ENCODE data around the gene GRIA1. TPM values are rescaled to one million over a fixed set of nuclear protein-coding genes. Genes with fewer than 3 reads are reported as not detected.

GRIA1 gene
- total RNA-seq, 4 donors from 2014 or later = 0.63 to 1.2 (median 0.93) TPM

GRCh38 chr5:153539983-153540382 lies 49.5 kb downstream of the GRIA1 start:
- WGBS = 48% methylated on average over 2 of the region's 4 CpGs
- H3K27me3 ChIP-seq = no peaks in the 10 kb centered on the region
- intact Hi-C loops (cut with DNase I) = no loop called here
- H3K27ac ChIP-seq (replicated peaks in 1 of 4) = no peak overlapping the region
- H3K4me1 ChIP-seq = no peaks in the 10 kb centered on the region
- H3K9me3 ChIP-seq = no peaks in the 10 kb centered on the region
- DNase-seq (ENCODE audit: extremely low spot score) = no peak
- no peak overlapping the region for H3K4me3 ChIP-seq
- TF ChIP-seq POLR2AphosphoS5 (IDR thresholded peaks at IDR 0.05) (no peak), POLR2A (IDR thresholded peaks at IDR 0.05; ENCODE audit: low read depth) (no peak)
- TF ChIP-seq, protein P1, sequence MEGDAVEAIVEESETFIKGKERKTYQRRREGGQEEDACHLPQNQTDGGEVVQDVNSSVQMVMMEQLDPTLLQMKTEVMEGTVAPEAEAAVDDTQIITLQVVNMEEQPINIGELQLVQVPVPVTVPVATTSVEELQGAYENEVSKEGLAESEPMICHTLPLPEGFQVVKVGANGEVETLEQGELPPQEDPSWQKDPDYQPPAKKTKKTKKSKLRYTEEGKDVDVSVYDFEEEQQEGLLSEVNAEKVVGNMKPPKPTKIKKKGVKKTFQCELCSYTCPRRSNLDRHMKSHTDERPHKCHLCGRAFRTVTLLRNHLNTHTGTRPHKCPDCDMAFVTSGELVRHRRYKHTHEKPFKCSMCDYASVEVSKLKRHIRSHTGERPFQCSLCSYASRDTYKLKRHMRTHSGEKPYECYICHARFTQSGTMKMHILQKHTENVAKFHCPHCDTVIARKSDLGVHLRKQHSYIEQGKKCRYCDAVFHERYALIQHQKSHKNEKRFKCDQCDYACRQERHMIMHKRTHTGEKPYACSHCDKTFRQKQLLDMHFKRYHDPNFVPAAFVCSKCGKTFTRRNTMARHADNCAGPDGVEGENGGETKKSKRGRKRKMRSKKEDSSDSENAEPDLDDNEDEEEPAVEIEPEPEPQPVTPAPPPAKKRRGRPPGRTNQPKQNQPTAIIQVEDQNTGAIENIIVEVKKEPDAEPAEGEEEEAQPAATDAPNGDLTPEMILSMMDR (IDR thresholded peaks at IDR 0.05) = no peak
- H3K36me3 ChIP-seq = no peaks in the 10 kb centered on the region

DNA sequence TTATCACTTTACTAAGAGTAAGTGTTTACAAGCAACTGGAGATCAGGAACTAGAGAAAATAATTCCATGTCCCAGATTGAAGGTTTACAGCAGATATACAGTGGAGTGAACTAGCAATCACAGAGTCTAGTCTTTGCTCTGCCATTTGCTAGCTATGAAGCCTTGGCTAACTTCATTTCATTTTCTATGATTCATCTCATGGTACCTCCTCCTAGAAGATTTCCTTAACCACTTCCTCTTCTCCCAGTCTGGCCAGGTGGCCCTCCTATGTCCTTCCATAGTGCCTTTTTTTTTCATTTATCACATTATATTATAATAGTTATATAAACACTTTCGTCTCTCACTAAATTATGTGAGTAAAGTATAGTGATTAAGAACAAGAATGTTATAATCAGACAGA lies 52.1 kb downstream of the GRIA1 start:
- WGBS = 78% methylated on average over 1 of the region's 1 CpG
- no peaks in the 10 kb centered on the region for H3K4me1 ChIP-seq
- intact Hi-C loops (cut with DNase I) = no loop called here
- TF ChIP-seq, protein P1 (IDR thresholded peaks at IDR 0.05) = no peak
- no peak for TF ChIP-seq EP300 (IDR thresholded peaks at IDR 0.05)
- TF ChIP-seq POLR2AphosphoS5 (IDR thresholded peaks at IDR 0.05) = no peak
- DNase-seq (ENCODE audit: extremely low spot score) = no peak
- no peaks in the 10 kb centered on the region for H3K27me3 ChIP-seq
- no peak overlapping the region for H3K4me3 ChIP-seq
- no peak overlapping the region for H3K27ac ChIP-seq (replicated peaks in 1 of 4)
- H3K36me3 ChIP-seq = no peaks in the 10 kb centered on the region
- no peaks in the 10 kb centered on the region for H3K9me3 ChIP-seq

- Histone ChIP-seq H3K9me3 (no peaks in the 10 kb centered on the region), H3K4me1 (no peaks in the 10 kb centered on the region), H3K27me3 (no peaks in the 10 kb centered on the region), H3K4me3 (no peak overlapping the region), H3K36me3 (no peaks in the 10 kb centered on the region), H3K27ac (replicated peaks in 1 of 4) (no peak overlapping the region)
- intact Hi-C loops (cut with DNase I) = no loop called here
- no peak for DNase-seq (ENCODE audit: extremely low spot score)
- TF ChIP-seq POLR2AphosphoS5 (IDR thresholded peaks at IDR 0.05) = no peak
- no peak for TF ChIP-seq EP300 (IDR thresholded peaks at IDR 0.05)
- TF ChIP-seq, protein P1 (IDR thresholded peaks at IDR 0.05) = no peak
- no peak for TF ChIP-seq POLR2A (IDR thresholded peaks at IDR 0.05; ENCODE audit: low read depth)
Observed at GRCh38 chr5:153543288-153543687, 52.8 kb downstream of the GRIA1 start.

DNA sequence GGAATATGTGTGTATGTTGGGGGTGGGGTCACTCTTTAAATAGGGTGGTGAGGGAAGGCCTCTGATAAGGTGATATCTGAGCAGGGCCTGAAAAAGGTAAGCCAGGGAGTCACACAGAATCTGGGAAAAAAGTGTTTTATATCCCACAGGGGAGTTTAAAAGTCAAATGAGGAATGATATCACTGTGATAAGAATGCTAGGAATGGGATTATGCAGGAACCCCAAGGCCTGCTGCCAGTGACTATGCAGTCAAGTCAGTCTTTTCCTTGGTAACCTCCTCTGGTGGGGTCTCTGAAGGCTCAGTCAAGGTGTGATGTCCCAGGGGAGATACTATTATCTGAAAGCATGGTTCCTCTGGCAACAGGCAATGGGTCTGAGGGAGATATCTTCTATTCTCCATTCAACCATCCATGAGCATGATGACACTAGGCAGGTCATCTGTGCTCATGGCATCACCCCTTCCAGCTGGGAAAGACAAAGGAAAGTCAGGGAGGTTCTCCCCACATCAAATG lies 53.5 kb downstream of the GRIA1 start:
- no peaks in the 10 kb centered on the region for H3K9me3 ChIP-seq
- no peak for DNase-seq (ENCODE audit: extremely low spot score)
- no peaks in the 10 kb centered on the region for H3K27me3 ChIP-seq
- H3K27ac ChIP-seq (replicated peaks in 1 of 4) = no peak overlapping the region
- TF ChIP-seq, protein P1 (IDR thresholded peaks at IDR 0.05) = no peak
- TF ChIP-seq POLR2A (IDR thresholded peaks at IDR 0.05; ENCODE audit: low read depth) = no peak
- no peak for TF ChIP-seq EP300 (IDR thresholded peaks at IDR 0.05)
- TF ChIP-seq POLR2AphosphoS5 (IDR thresholded peaks at IDR 0.05) = no peak
- no peak overlapping the region for H3K4me3 ChIP-seq
- H3K36me3 ChIP-seq = no peaks in the 10 kb centered on the region
- intact Hi-C loops (cut with DNase I) = no loop called here
- H3K4me1 ChIP-seq = no peaks in the 10 kb centered on the region

- intact Hi-C loops (cut with DNase I) = no loop called here
- no peak overlapping the region for H3K4me3 ChIP-seq
- WGBS = 73% methylated on average over 4 of the region's 4 CpGs
- H3K4me1 ChIP-seq = no peaks in the 10 kb centered on the region
- no peaks in the 10 kb centered on the region for H3K36me3 ChIP-seq
- TF ChIP-seq EP300 (IDR thresholded peaks at IDR 0.05) (no peak), POLR2AphosphoS5 (IDR thresholded peaks at IDR 0.05) (no peak), POLR2A (IDR thresholded peaks at IDR 0.05; ENCODE audit: low read depth) (no peak)
- TF ChIP-seq, protein P1 (IDR thresholded peaks at IDR 0.05) = no peak
- H3K27ac ChIP-seq (replicated peaks in 1 of 4) = no peak overlapping the region
- H3K9me3 ChIP-seq = no peaks in the 10 kb centered on the region
- DNase-seq (ENCODE audit: extremely low spot score) = no peak
- no peaks in the 10 kb centered on the region for H3K27me3 ChIP-seq
Observed at GRCh38 chr5:153544706-153545105, 54.2 kb downstream of the GRIA1 start.
